Thyroid gland (tissue), 4 donors: ENCODE measurements around the gene CDC20.

ENCODE experiments used
- CTCF ChIP-seq, 6 experiments: fragments of 200-600 bp in 3 of 6; fragments of 450-650 bp in 3 of 6; sonication (generic) in 3 of 6; IDR thresholded peaks; one replicate each; pipeline ENCODE4 v1.5.1; 2016 to 2019; ENCODE audit warnings: antibody characterized with exemption in 6 of 6, mild to moderate bottlenecking in 2 of 6, inconsistent platforms in 1 of 6, moderate library complexity in 1 of 6
- POLR2A ChIP-seq, 2 donors: fragments of 450-650 bp; IDR thresholded peaks; one replicate each; pipeline ENCODE4 v1.6.1; 2017; ENCODE audit warnings: antibody characterized with exemption in 2 of 2, mild to moderate bottlenecking in 2 of 2, moderate library complexity in 1 of 2

- TF ChIP-seq CTCF (IDR thresholded peaks at IDR 0.05) (no peak), POLR2A (IDR thresholded peaks at IDR 0.05) (no peak)
Measured at GRCh38 chr1:43345120-43345519, 13.7 kb upstream of the CDC20 start.
